Uterus (tissue), 4 donors: ENCODE measurements around the gene MTRF1L. TPM values are rescaled to one million over a fixed set of nuclear protein-coding genes. Genes with fewer than 3 reads are reported as not detected.

Experiments used
- DNase-seq, 2 donors: peaks; one replicate each; pipeline ENCODE4 v3.0.0-alpha.2; 2019 to 2020
- H3K27ac ChIP-seq, 2 donors: fragments of 200-600 bp; sonication (generic); 1 replicate in 1 of 2; 2 replicates in 1 of 2; pipeline ENCODE4 v1.5.1; 2016 to 2018
- H3K27me3 ChIP-seq, 2 donors: fragments of 200-600 bp; sonication (generic); one replicate each; pipeline ENCODE4 v1.5.1; 2018 to 2019; ENCODE audit warnings: control low read depth in 1 of 2
- H3K36me3 ChIP-seq, 2 donors: fragments of 200-600 bp; sonication (generic); one replicate each; pipeline ENCODE4 v1.5.1; 2019; ENCODE audit warnings: control low read depth in 1 of 2
- H3K4me1 ChIP-seq, 2 donors: fragments of 200-600 bp; sonication (generic); one replicate each; pipeline ENCODE4 v1.5.1; 2018 to 2019; ENCODE audit warnings: control low read depth in 1 of 2
- H3K4me3 ChIP-seq, 2 donors: fragments of 200-600 bp; sonication (generic); 1 replicate in 1 of 2; 2 replicates in 1 of 2; pipeline ENCODE4 v1.5.1; 2018 to 2019; ENCODE audit warnings: mild to moderate bottlenecking in 1 of 2
- H3K9me3 ChIP-seq, 2 donors: fragments of 200-600 bp; sonication (generic); one replicate each; pipeline ENCODE4 v1.5.1; 2019; ENCODE audit warnings: control low read depth in 1 of 2
- CTCF ChIP-seq, 4 experiments: fragments of 200-600 bp in 2 of 4; fragments of 450-650 bp in 2 of 4; sonication (generic) in 2 of 4; IDR thresholded peaks; one replicate each; pipeline ENCODE4 v1.5.1; 2016 to 2019; ENCODE audit warnings: antibody characterized with exemption in 4 of 4, mild to moderate bottlenecking in 2 of 4, moderate library complexity in 1 of 4
- POLR2A ChIP-seq, 2 donors: fragments of 450-650 bp; IDR thresholded peaks; one replicate each; pipeline ENCODE4 v1.6.1; 2016; ENCODE audit warnings: antibody characterized with exemption in 2 of 2, mild to moderate bottlenecking in 1 of 2, moderate library complexity in 1 of 2
- intact Hi-C: fragments of 100-400 bp; cut with DNase I; formaldehyde crosslinking; loops from one replicate; pipeline ENCODE4 v1.15.1; 2023; ENCODE audit warnings: low total_unique reads
- small RNA-seq: library from RNA; depleted of rRNA; stranded (forward); fragments of <200 nt; gene quantifications from one replicate; pipeline ENCODE3, GENCODE V24; 2016
- total RNA-seq, 4 donors: library from RNA; depleted of rRNA in 3 of 4; stranded (reverse); fragments of >200 nt in 3 of 4; gene quantifications; one replicate each; pipeline versions ENCODE4 v1.1.0 to v1.2.4, GENCODE V29; 2014 to 2023
- donor health status: DM: yes; HTN: yes; CAD: no.

The MTRF1L gene
- total RNA-seq, 4 donors from 2014 or later = 9.5 to 26.4 (median 15.7) TPM

- no peaks in the 10 kb centered on the region for H3K4me1 ChIP-seq
- intact Hi-C loops = no loop called here
- H3K27me3 ChIP-seq = no peaks in the 10 kb centered on the region
- no peak overlapping the region for H3K4me3 ChIP-seq
- no peak overlapping the region for H3K27ac ChIP-seq
- DNase-seq = no peak
- H3K9me3 ChIP-seq = no peaks in the 10 kb centered on the region
- TF ChIP-seq CTCF (IDR thresholded peaks at IDR 0.05) (no peak), POLR2A (IDR thresholded peaks at IDR 0.05) (no peak)
- no peaks in the 10 kb centered on the region for H3K36me3 ChIP-seq
These were observed 60.8 kb downstream of the MTRF1L start for GRCh38 chr6:152941746-152942145.

Small RNAs within 50 kb of the gene (small RNA-seq; reads per million reads assigned to genes)
- gene AL080276.1 = not detected

Other genes with a start within 250 kb of the MTRF1L start
- 10 to 100 TPM in 1 of 4 donors, 1 to 10 TPM in 3; 1.8 to 27.8 (median 4.6) TPM for gene FBXO5, start 19.7 kb downstream of the MTRF1L start, total RNA-seq
- 1 to 10 TPM in 1 of 4 donors, under 1 TPM in 2, not detected in 1; 0.88 to 4.8 (median 0.91) TPM for gene RGS17, start 128.6 kb upstream of the MTRF1L start, total RNA-seq